IPS-18c (cell line): ENCODE data around the gene NKX1-2.
A peak's percentile ranks its signal among the peaks of the same experiment; 100 is the strongest.

Source experiments
- H3K4me3 ChIP-seq: 2 replicates; pipeline ENCODE4 v1.7.0; 2013; ENCODE audit warnings: low read depth, mild to moderate bottlenecking, low read length, moderate library complexity; ENCODE audit not compliant: insufficient read depth
- H3K9me3 ChIP-seq: one replicate; pipeline ENCODE4 v1.6.1; 2013; ENCODE audit warnings: mild to moderate bottlenecking, low read length, moderate library complexity; ENCODE audit not compliant: control insufficient read depth, insufficient read depth

NKX1-2 gene

GRCh38 chr10:124480860-124481259 lies 31.0 kb upstream of the NKX1-2 start:
- no peaks in the 10 kb centered on the region for H3K9me3 ChIP-seq
- H3K4me3 ChIP-seq = no peak overlapping the region

DNA sequence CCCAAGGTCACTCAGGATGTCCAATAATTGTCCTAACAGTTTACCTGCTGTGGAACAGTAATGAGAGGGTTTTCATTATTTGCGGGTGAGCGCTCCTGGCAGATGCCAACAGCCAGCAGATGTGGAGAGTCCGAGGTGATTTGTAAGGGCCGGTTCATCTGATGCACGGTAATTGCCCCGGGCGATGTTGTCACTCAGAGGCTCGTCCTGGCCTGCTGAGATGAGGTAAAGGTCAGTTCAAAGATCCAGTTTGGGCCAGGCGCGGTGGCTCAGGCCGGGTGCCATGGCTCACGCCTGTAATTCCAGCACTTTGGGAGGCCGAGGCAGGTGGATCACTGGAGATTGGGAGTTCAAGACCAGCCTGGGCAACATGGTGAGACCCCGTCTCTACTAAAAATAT lies 28.7 kb upstream of the NKX1-2 start:
- H3K9me3 ChIP-seq = no peaks in the 10 kb centered on the region
- H3K4me3 ChIP-seq = no peak overlapping the region

GRCh38 chr10:124477614-124478363 lies 28.0 kb upstream of the NKX1-2 start:
- no peaks in the 10 kb centered on the region for H3K9me3 ChIP-seq
- no peak overlapping the region for H3K4me3 ChIP-seq

DNA sequence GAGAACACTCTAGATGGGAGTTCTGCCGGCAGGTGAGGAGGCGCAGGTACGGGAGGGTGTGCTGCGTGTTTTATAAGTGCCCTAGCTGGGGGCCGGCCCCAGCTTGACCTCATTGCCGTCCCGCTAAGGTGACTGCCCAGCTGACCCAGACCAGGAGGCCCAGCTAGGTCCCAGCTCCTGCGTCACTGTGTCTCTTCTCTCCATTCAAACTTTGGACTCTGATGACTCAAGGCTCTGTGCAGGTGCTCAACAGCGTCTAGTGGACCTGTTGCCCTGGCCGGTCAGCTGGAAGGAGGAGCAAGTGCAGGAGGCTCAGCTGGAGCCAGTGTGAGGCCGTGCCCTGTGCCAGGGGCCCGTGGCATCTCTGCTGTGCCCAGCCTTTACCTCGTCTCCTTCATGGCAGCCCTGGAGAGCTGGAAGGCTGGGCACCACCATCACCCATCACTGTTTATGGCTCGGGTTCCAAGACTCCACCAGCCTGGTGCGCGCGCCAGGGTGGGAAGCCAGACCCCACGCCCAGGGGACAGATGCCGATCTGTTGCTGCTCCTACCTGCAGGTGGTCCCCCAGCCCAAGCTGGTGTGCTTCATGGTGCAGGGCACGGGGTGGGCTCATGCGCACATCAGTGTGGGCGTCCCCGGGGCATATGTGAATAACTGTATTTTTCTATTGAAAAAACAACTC lies 26.3 kb upstream of the NKX1-2 start:
- no peak overlapping the region for H3K4me3 ChIP-seq
- no peaks in the 10 kb centered on the region for H3K9me3 ChIP-seq

DNA sequence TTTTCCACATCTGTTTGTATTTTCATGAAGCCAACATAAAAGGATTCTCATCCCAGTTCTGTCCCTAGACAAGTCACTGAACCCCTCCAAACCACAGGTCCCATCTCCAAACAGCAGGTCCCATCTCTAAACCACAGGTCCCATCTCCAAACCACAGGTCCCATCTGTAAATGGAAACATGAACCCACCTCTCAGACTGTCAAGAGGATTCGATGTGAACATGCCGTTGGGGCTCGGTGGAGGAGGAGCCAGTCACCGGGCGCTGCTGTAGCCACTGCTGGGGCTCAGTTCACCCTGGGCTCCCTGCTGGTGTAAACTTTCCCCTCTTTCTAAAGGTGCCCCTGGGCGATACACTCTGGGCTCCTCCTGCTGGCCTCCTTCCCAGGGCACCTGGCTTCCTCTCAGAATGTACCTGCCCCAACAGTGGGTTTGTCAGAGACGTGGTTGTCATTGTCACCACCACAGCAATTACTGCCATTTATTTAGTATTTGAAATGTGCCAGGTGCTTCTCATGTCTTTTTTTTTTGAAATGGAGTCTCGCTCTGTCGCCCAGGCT lies 24.8 kb upstream of the NKX1-2 start:
- Histone ChIP-seq H3K4me3 (no peak overlapping the region), H3K9me3 (no peaks in the 10 kb centered on the region)

DNA sequence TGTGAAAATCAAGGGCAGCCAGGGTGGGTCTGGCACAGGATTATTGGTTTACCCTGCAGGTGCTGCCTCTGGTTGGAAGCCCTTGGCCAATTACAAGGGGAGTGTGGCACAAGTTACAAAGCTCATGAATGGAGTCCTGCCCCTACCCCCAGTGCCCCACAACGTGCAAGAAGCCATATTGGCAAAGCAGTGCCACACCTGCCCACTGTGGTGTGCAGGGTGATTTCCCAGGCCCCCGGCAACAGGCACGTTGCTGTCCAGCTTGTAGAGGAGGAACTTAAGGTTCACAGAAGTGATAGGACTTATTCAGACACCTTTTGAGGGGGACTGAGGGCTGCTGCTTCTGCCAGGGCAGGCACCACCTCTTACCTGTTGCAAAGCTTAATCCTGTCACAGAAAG lies 23.2 kb upstream of the NKX1-2 start:
- H3K4me3 ChIP-seq = no peak overlapping the region
- H3K9me3 ChIP-seq = no peaks in the 10 kb centered on the region

DNA sequence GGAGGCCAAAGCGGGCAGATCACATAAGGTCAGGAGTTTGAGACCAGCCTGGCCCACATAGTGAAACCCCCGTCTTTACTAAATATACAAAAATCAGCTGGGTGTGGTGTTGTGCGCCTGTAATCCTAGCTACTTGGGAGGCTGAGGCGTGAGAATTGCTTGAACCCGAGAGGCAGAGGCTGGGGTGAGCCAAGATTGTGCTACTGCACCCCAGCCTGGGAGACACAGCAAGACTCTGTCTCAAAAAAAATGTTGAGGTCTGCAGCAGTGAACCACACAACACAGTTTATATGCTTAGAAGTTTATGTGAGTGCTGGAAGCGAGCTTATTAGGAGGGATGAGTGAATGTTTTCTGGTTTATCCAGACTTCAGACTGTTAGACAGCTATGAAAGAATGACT lies 22.2 kb upstream of the NKX1-2 start:
- H3K4me3 ChIP-seq = no peak overlapping the region

DNA sequence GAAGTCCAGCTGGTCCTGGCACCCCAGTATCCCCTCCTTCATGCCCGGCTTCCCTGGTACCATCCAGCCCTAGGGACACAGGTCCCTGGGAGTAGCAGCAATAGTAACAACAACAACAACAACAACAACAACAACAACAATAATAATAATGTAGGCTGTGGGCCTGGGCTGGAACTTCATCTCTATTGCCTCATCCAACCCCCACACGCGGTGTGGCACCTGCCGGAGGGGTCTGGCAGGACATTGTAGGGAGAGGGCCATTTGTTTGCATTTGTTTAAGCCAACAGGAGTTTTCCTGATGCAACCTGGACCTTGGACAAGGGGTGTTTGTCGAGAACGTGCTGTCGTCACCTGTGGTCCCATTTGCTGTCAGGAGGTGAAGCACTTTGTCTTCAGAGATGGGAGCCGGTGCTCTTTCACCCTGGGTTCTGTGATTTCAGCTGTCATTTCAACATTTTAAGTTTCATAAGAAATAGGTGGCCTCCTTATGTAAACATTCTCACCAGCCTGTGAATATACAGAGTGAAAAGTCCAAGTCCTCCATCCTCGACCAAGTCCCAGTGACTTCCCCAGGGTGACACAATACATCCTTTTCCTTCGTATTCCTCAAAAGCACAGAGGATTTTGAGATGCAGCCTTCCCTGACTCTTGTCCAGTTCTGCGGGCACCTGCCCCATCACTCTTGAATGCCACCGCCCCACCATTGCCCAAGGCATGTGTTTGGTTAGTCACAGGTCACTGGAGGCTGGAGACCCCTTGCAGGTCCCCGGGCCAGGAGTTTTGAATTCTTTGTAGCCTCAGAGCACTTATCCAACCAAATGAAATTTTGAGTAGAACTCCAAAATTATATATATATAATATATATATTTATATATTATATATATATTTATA lies 21.0 kb upstream of the NKX1-2 start:
- H3K9me3 ChIP-seq = no peaks in the 10 kb centered on the region

More for the DNA sequence above, 22.2 kb upstream of the NKX1-2 start:
- no peaks in the 10 kb centered on the region for H3K9me3 ChIP-seq

DNA sequence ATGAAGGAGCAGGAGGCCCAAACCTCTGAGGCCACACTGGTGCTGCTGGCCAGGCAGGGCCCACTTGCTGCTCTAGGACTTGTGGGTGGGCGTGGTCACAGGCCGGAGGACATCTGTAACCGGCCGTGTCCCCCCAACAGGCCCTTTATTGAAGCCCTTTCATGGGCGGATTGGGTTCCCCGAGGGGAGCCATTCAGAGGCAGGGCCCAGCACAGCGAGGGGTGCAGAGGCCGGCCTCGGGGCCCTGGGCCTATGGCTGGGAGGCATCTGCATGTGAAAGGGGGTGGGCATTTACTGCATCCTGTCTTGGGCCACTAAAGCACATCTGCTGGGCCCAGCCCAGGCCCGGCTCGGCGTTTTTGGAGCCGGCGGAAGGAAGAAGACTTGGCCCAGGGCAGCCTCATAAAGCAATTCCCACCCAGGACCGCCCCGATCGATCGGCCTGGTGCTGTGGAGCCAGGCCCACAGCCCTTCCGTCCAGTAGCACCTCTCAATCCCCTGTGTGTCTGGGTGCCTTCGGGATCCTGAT lies 20.2 kb upstream of the NKX1-2 start:
- Histone ChIP-seq H3K4me3 (peak overlapping the region; percentile 34), H3K9me3 (no peaks in the 10 kb centered on the region)

More for the DNA sequence above, 21.0 kb upstream of the NKX1-2 start:
- H3K4me3 ChIP-seq = peak overlapping the region; percentile 34

GRCh38 chr10:124468624-124469023 lies 18.8 kb upstream of the NKX1-2 start:
- Histone ChIP-seq H3K4me3 (no peak overlapping the region), H3K9me3 (no peaks in the 10 kb centered on the region)

- H3K9me3 ChIP-seq = no peaks in the 10 kb centered on the region
- H3K4me3 ChIP-seq = no peak overlapping the region
Measured at GRCh38 chr10:124467165-124467564, 17.3 kb upstream of the NKX1-2 start.

DNA sequence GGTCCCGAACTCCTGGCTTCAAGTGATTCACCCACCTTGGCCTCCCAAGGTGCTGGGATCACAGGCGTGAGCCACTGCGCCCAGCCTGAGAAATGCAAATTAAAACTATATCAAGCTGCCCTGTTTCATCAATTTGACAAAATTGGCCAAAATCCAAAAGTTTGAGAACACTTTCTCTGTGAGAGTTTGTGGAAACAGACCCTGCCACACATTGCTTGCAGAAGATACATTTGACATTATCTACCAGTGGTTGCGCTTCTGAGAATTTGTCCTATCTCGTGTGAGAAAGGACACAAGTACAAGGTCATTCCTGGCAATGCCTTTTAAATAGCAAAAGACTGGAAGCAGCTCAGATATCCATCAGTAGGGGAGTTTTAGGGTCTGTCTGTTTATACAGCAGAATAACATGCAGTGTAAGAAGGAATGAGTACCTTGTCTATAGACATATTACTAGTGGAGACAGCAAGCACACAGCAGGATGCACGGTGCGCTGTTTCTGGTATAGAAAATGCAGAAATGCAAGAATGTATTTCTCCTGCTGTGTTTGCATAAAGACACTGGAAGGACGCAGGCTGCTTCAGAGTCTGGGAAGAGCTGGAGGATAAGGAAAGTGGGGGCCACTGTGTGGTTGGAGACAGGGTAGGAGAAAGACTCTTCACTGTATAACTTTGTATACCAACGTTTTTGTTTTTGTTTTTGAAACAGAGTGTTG lies 16.1 kb upstream of the NKX1-2 start:
- Histone ChIP-seq H3K4me3 (no peak overlapping the region), H3K9me3 (no peaks in the 10 kb centered on the region)

GRCh38 chr10:124465003-124465776 lies 15.4 kb upstream of the NKX1-2 start:
- H3K9me3 ChIP-seq = no peaks in the 10 kb centered on the region
- no peak overlapping the region for H3K4me3 ChIP-seq

GRCh38 chr10:124464028-124464965 lies 14.5 kb upstream of the NKX1-2 start:
- no peak overlapping the region for H3K4me3 ChIP-seq
- H3K9me3 ChIP-seq = no peaks in the 10 kb centered on the region

DNA sequence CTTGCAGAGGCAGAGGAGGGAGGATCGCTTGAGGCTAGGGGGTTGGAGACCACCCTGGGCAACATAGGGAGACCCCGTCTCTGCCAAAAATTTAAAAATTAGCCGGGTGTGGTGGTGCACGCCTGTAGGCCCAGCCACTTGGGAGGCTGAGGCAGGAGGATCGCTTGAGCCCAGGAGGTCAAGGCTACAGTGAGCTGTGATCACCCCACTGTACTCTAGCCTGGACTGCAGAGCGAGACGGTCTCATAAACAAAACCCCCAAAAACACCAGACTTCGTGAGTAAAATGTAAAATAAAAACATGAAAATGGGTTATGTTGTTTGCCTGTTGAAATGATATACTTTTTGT lies 12.5 kb upstream of the NKX1-2 start:
- H3K4me3 ChIP-seq = peak overlapping the region; percentile 81
- H3K9me3 ChIP-seq = no peaks in the 10 kb centered on the region
